Inflammatory macrophage treated with lipopolysaccharide for 1 hour (primary cell): Measurements from ENCODE around the gene SURF1.
A peak's percentile ranks its signal among the peaks of the same experiment; 100 is the strongest.
"Not testable (repeated sequence)": the region's sequence is repeated elsewhere in the genome, so short reads cannot be mapped to it uniquely, and the experiment has no call there.

ENCODE experiments used
- DNase-seq, 2 donors: peaks; one replicate each; pipeline ENCODE4 v3.0.0-alpha.2; 2020 to 2022

Gene SURF1

GRCh38 chr9:133382507-133383141 lies 26.3 kb upstream of the SURF1 start:
- DNase-seq, result no peak

- DNase-seq, result no peak
These were observed 24.4 kb upstream of the SURF1 start for GRCh38 chr9:133380734-133381133.

GRCh38 chr9:133379153-133380086 lies 23.1 kb upstream of the SURF1 start:
- no peak for DNase-seq

- DNase-seq, result no peak
These were observed 22.2 kb upstream of the SURF1 start for GRCh38 chr9:133378408-133378962.

GRCh38 chr9:133377721-133378216 lies 21.5 kb upstream of the SURF1 start:
- DNase-seq, result no peak

- not testable (repeated sequence) for DNase-seq
These were observed 21.0 kb upstream of the SURF1 start for GRCh38 chr9:133377280-133377679.

- DNase-seq, result peak; percentile 92 to 97
These were observed 19.7 kb upstream of the SURF1 start, which contains the start of the genes STKLD1 and SURF4 for GRCh38 chr9:133375724-133376654. STKLD1 (plus strand) TSS chr9:133376366; CDS start chr9:133376474, 108 bp downstream. SURF4 (minus strand) TSS chr9:133376060; CDS start chr9:133375969, 91 bp downstream.

- peak; percentile 16 to 29 for DNase-seq
These were observed 18.9 kb upstream of the SURF1 start for GRCh38 chr9:133375116-133375723.

GRCh38 chr9:133374612-133375115 lies 18.4 kb upstream of the SURF1 start:
- peak; percentile 33 to 54 for DNase-seq

- DNase-seq, result no peak
These were observed 15.9 kb upstream of the SURF1 start for GRCh38 chr9:133372144-133372543.

- DNase-seq, result peak in 1 of 2 donors; percentile 8
These were observed 15.0 kb upstream of the SURF1 start for GRCh38 chr9:133371261-133371711.

- no peak for DNase-seq
These were observed 14.4 kb upstream of the SURF1 start for GRCh38 chr9:133370685-133371084.

GRCh38 chr9:133369933-133370332 lies 13.6 kb upstream of the SURF1 start:
- no peak for DNase-seq

- DNase-seq, result no peak
These were observed 13.1 kb upstream of the SURF1 start for GRCh38 chr9:133369422-133369821.

- no peak for DNase-seq
These were observed 12.1 kb upstream of the SURF1 start for GRCh38 chr9:133368249-133368881.

GRCh38 chr9:133367778-133368177 lies 11.5 kb upstream of the SURF1 start:
- DNase-seq, result no peak

- DNase-seq, result no peak
These were observed 10.9 kb upstream of the SURF1 start for GRCh38 chr9:133367221-133367620.

GRCh38 chr9:133366435-133366834 lies 10.1 kb upstream of the SURF1 start:
- DNase-seq, result no peak

GRCh38 chr9:133362359-133363044 lies 6.2 kb upstream of the SURF1 start:
- DNase-seq, result no peak

GRCh38 chr9:133361507-133362092 lies 5.3 kb upstream of the SURF1 start:
- DNase-seq, result no peak
